Kidney epithelial cell (primary cell): Measurements from ENCODE around the gene RPP25L. TPM values are rescaled to one million over a fixed set of nuclear protein-coding genes. Genes with fewer than 3 reads are reported as not detected.

Source experiments
- DNase-seq: peaks from one replicate; pipeline ENCODE4 v3.0.0-alpha.2; 2010; ENCODE audit warnings: low read depth
- H3K27me3 ChIP-seq: 2 replicates; pipeline ENCODE4 v1.6.0; 2011; ENCODE audit warnings: low read length; ENCODE audit not compliant: control insufficient read depth, insufficient read depth
- H3K36me3 ChIP-seq: 2 replicates; pipeline ENCODE4 v1.5.1; 2011; ENCODE audit warnings: low read length; ENCODE audit not compliant: control insufficient read depth, insufficient read depth
- H3K4me3 ChIP-seq: 2 replicates; pipeline ENCODE4 v1.5.1; 2011; ENCODE audit warnings: low read depth, mild to moderate bottlenecking, control low read depth, low read length
- total RNA-seq: library from RNA; depleted of rRNA; stranded (reverse); fragments of >200 nt; gene quantifications from 2 replicates; pipeline ENCODE4 v1.2.3, GENCODE V29; 2015
- TF ChIP-seq, protein P1 (sequence below): IDR thresholded peaks from 2 replicates; pipeline ENCODE4 v1.5.1; 2011; ENCODE audit warnings: mild to moderate bottlenecking, moderate library complexity, low read length, control low read depth, inconsistent platforms; ENCODE audit not compliant: insufficient read depth, poor library complexity, severe bottlenecking

The RPP25L gene
- total RNA-seq, 1 donor from 2014 or later: 31.5 TPM

GRCh38 chr9:34591917-34592866 lies 19.7 kb downstream of the RPP25L start:
- TF ChIP-seq, protein P1, sequence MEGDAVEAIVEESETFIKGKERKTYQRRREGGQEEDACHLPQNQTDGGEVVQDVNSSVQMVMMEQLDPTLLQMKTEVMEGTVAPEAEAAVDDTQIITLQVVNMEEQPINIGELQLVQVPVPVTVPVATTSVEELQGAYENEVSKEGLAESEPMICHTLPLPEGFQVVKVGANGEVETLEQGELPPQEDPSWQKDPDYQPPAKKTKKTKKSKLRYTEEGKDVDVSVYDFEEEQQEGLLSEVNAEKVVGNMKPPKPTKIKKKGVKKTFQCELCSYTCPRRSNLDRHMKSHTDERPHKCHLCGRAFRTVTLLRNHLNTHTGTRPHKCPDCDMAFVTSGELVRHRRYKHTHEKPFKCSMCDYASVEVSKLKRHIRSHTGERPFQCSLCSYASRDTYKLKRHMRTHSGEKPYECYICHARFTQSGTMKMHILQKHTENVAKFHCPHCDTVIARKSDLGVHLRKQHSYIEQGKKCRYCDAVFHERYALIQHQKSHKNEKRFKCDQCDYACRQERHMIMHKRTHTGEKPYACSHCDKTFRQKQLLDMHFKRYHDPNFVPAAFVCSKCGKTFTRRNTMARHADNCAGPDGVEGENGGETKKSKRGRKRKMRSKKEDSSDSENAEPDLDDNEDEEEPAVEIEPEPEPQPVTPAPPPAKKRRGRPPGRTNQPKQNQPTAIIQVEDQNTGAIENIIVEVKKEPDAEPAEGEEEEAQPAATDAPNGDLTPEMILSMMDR: no peak
- H3K27me3 ChIP-seq: peaks cover 72% of the 10 kb centered on the region
- H3K36me3 ChIP-seq: no peaks in the 10 kb centered on the region
- no peak overlapping the region for H3K4me3 ChIP-seq
- no peak for DNase-seq

DNA sequence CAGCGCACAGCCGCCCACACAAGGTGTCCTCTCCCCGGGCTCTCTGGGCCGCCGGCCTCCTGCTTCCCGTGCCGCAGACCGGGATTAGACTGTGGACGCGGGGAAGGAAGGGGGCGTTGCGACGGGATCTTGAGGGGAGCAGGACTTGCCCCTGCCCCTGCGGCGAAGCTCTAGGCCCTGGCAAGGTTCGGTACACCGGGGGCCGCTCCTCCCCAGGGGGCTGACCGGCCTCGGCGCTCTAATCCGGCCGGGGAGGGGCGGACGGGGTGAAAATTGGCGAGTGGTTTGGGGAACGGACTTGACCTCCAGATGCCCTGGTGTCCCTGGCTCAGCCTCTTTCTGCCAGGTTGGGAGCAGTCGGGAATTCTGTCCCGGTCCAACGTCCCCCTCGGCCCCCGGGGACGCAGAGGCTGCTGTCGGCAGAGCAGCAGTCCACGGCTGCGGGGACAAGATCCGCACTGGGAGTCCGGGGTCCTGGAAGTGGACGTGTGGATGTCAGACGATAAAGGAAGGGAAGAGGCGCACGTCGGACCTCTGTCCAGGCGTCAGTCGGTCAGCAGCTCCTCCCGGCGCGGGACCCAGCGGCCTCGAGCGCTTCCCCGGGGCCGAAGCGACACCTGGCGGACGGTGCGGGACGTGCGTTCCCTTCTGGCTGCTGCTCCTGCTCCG lies 20.5 kb downstream of the RPP25L start:
- Histone ChIP-seq H3K27me3 (peaks cover 77% of the 10 kb centered on the region), H3K4me3 (no peak overlapping the region), H3K36me3 (no peaks in the 10 kb centered on the region)
- DNase-seq: no peak
- TF ChIP-seq, protein P1: peak; percentile 84

- H3K27me3 ChIP-seq: peaks cover 83% of the 10 kb centered on the region
- TF ChIP-seq, protein P1: no peak
- no peak for DNase-seq
- no peaks in the 10 kb centered on the region for H3K36me3 ChIP-seq
- H3K4me3 ChIP-seq: no peak overlapping the region
Measured at GRCh38 chr9:34590381-34591247, 21.3 kb downstream of the RPP25L start.

DNA sequence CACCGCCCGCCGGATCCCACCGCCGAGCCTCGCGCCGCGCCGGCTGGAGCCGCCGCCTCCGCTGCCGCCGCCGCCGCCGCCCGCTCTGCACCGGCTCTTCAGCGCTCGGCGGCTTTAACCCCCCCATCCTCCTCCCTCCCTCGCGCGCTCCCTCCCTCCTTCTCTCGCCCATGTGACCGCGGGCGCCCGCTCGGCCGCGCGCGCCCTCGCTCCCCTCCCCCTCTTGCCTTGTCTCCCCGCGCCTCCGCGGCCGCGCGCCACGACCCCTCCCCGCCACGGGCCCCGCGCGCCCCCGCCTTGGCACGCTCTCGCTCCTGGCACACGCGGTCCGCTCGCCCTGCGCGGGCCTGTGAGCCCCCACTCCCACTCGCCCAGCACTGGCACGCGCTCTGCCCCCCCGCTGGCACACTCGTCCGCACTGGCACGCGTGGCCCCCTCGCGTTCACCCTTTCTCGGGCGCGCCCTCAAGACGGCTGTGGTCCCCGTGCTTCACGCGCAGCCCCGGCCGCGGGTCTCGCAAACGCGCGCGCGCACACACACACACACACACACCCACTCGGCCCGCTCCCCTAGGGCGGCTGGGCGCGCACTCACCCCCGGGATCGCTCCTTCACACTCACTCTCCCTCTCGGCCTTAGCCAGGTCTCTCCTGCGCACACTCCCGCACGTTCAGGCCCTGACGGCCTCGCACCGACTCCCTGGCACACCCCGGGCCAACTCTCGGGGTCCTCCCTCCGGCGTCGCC lies 22.1 kb downstream of the RPP25L start, which contains the start of gene CNTFR:
TSS of gene CNTFR (minus strand) at position 89 of the 745 bp plus-strand sequence. CDS start 20,743 bp downstream, outside the sequence.
- Histone ChIP-seq H3K27me3 (peaks cover 91% of the 10 kb centered on the region), H3K36me3 (no peaks in the 10 kb centered on the region), H3K4me3 (no peak within 1 kb of the TSS)
- DNase-seq: no peak
- TF ChIP-seq, protein P1: no peak
